ENCODE measurements around the gene ADGRL3.

DNA sequence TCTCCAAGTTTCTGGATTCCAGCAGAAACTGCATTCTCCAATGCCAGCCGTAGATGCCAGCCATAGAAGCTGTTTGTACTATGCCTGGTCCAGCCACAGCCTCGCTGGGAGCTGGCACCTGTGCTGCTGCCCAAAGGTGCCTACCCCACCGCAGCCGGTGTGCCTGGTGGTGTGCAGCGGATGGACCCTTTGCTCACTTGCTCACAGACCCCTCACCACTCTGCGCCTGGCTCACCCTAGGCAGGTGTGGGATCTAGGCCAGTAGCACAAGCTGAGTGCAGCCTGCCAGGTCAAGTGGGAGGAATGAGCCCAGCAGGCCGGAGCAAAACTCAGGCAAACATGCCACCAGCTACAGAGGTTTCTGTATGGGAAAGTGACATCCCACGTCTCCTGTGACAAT is 463.2 kb downstream of the ADGRL3 start:
- TF ChIP-seq, protein P1, sequence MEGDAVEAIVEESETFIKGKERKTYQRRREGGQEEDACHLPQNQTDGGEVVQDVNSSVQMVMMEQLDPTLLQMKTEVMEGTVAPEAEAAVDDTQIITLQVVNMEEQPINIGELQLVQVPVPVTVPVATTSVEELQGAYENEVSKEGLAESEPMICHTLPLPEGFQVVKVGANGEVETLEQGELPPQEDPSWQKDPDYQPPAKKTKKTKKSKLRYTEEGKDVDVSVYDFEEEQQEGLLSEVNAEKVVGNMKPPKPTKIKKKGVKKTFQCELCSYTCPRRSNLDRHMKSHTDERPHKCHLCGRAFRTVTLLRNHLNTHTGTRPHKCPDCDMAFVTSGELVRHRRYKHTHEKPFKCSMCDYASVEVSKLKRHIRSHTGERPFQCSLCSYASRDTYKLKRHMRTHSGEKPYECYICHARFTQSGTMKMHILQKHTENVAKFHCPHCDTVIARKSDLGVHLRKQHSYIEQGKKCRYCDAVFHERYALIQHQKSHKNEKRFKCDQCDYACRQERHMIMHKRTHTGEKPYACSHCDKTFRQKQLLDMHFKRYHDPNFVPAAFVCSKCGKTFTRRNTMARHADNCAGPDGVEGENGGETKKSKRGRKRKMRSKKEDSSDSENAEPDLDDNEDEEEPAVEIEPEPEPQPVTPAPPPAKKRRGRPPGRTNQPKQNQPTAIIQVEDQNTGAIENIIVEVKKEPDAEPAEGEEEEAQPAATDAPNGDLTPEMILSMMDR (IDR thresholded peaks at IDR 0.05; ENCODE audit: low read depth, low read length): no peak
- TF ChIP-seq EZH2phosphoT487 (IDR thresholded peaks at IDR 0.05; ENCODE audit: low read depth): no peak

All from OCI-LY3 (cell line).